Measurements from ENCODE around the gene MROH2B. TPM values are rescaled to one million over a fixed set of nuclear protein-coding genes. Genes with fewer than 3 reads are reported as not detected.

The MROH2B gene
- total and polyA plus RNA-seq, 8 donors, result not detected

- TF ChIP-seq EP300 (IDR thresholded peaks at IDR 0.05) (no peak), POLR2A (IDR thresholded peaks at IDR 0.05) (no peak), POLR2AphosphoS5 (IDR thresholded peaks at IDR 0.05) (no peak)
- H3K36me3 ChIP-seq, result no peaks in the 10 kb centered on the region
- no peaks in the 10 kb centered on the region for H3K4me1 ChIP-seq
- intact Hi-C loops (cut with DNase I; ENCODE audit: low total_unique reads), result no loop called here
- no peak overlapping the region for H3K4me3 ChIP-seq
- DNase-seq, result no peak
- H3K27me3 ChIP-seq, result no peaks in the 10 kb centered on the region
- no peak overlapping the region for H3K27ac ChIP-seq
- H3K9me3 ChIP-seq, result peaks cover 0 to 7% (median 0%) of the 10 kb centered on the region in 4 donors
- WGBS, 5 donors, result 58 to 76% (median 63%) methylated on average over 5 of the region's 5 CpGs
Measured at GRCh38 chr5:41095324-41096101, 24.4 kb upstream of the MROH2B start.

DNA sequence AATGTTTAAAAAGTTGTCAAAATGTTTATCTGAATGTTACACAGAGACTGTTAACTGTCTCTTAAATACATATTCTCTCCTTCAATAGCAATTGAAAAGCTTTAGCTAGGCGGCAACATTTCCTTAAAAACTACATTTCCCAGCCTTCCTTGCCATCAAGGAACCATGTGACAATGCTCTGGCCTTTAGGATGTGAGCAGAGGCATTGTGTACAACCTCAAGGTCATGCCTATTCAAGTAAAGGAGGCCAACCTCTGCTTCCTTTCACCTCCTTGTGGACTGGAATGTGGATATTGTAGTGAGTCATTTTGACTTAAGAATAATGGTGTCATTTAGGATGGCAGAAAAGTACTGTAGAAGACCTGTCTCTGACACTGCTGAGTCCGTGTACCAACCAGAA lies 23.7 kb upstream of the MROH2B start:
- no peaks in the 10 kb centered on the region for H3K4me1 ChIP-seq
- TF ChIP-seq CTCF (IDR thresholded peaks at IDR 0.05), result no peak
- intact Hi-C loops (cut with DNase I; ENCODE audit: low total_unique reads), result no loop called here
- no peaks in the 10 kb centered on the region for H3K36me3 ChIP-seq
- H3K27ac ChIP-seq, result no peak overlapping the region
- WGBS, 5 donors, result 68 to 90% (median 80%) methylated on average over 2 of the region's 2 CpGs
- no peak overlapping the region for H3K4me3 ChIP-seq
- H3K9me3 ChIP-seq, result peaks cover 0 to 7% (median 0%) of the 10 kb centered on the region in 4 donors
- no peaks in the 10 kb centered on the region for H3K27me3 ChIP-seq
- DNase-seq, result peak in 1 of 2 donors; percentile 16

GRCh38 chr5:41093803-41094202 lies 22.7 kb upstream of the MROH2B start:
- Histone ChIP-seq H3K4me3 (no peak overlapping the region), H3K9me3 (peaks cover 0 to 7% (median 0%) of the 10 kb centered on the region in 4 donors), H3K27ac (no peak overlapping the region), H3K27me3 (no peaks in the 10 kb centered on the region), H3K36me3 (no peaks in the 10 kb centered on the region), H3K4me1 (no peaks in the 10 kb centered on the region)
- no peak for DNase-seq
- no peak for TF ChIP-seq EP300 (IDR thresholded peaks at IDR 0.05)
- TF ChIP-seq CTCF (IDR thresholded peaks at IDR 0.05), result no peak
- TF ChIP-seq POLR2AphosphoS5 (IDR thresholded peaks at IDR 0.05), result no peak
- TF ChIP-seq POLR2A (IDR thresholded peaks at IDR 0.05), result no peak
- intact Hi-C loops (cut with DNase I; ENCODE audit: low total_unique reads), result no loop called here
- WGBS, 5 donors, result 18 to 55% (median 36%) methylated on average over 1 of the region's 1 CpG

DNA sequence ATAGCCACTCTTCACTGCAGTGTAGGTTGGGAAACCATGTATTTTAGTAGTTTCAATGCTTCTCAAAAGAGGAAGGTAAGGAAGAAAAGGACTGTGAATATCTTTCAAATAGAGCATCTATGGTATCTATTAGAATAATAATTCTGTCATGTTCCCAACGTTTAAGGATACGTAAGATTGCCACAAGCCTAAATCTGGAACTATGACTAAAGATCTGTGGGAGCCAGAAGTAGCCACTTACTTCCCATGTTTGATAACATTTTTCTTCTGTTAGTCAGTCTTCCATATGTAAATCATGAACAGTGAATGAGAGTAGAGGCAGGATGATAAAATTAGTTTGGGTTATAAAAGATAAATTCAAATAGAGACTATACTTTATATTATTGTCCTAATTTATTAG lies 16.3 kb upstream of the MROH2B start:
- intact Hi-C loops (cut with DNase I; ENCODE audit: low total_unique reads), result no loop called here
- TF ChIP-seq EP300 (IDR thresholded peaks at IDR 0.05), result no peak
- no peak for TF ChIP-seq POLR2A (IDR thresholded peaks at IDR 0.05)
- no peak for TF ChIP-seq CTCF (IDR thresholded peaks at IDR 0.05)
- no peak for TF ChIP-seq POLR2AphosphoS5 (IDR thresholded peaks at IDR 0.05)
- WGBS, 5 donors, result 43 to 73% (median 69%) methylated on average over 2 of the region's 2 CpGs

DNA sequence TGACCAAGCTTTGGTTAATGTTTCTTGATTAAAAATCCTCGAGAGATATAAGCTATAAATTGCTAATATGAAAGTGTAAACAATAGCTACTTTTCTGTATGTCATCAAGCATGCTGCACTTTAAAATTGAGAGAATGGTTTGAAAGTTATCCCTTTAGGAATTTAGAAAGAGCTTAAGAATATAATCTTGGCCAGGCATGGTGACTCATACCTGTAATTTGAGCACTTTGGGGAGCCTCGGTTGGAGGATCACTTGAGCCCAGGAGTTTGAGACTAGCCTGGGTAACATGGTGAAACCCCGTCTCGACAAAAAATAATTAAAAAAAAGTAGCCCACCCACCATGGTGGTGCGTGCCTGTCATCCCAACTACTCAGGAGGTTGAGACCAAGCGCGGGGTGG lies 12.2 kb upstream of the MROH2B start:
- Histone ChIP-seq H3K36me3 (no peaks in the 10 kb centered on the region), H3K4me1 (no peaks in the 10 kb centered on the region), H3K27me3 (no peaks in the 10 kb centered on the region), H3K9me3 (peaks cover 0 to 12% (median 5%) of the 10 kb centered on the region in 4 donors), H3K4me3 (no peak overlapping the region), H3K27ac (no peak overlapping the region)
- 82 to 87% (median 86%) methylated on average over 7 of the region's 7 CpGs for WGBS, 5 donors
- intact Hi-C loops (cut with DNase I; ENCODE audit: low total_unique reads), result no loop called here
- DNase-seq, result no peak
- no peak for TF ChIP-seq POLR2AphosphoS5 (IDR thresholded peaks at IDR 0.05)
- TF ChIP-seq CTCF (IDR thresholded peaks at IDR 0.05), result no peak
- TF ChIP-seq EP300 (IDR thresholded peaks at IDR 0.05), result no peak
- TF ChIP-seq POLR2A (IDR thresholded peaks at IDR 0.05), result no peak

More for the DNA sequence above, 16.3 kb upstream of the MROH2B start:
- Histone ChIP-seq H3K27ac (no peak overlapping the region), H3K27me3 (no peaks in the 10 kb centered on the region), H3K4me1 (no peaks in the 10 kb centered on the region), H3K9me3 (peaks cover 0 to 11% (median 0%) of the 10 kb centered on the region in 4 donors), H3K4me3 (no peak overlapping the region), H3K36me3 (no peaks in the 10 kb centered on the region)
- no peak for DNase-seq
